Measurements from ENCODE around the gene ELL. TPM values are rescaled to one million over a fixed set of nuclear protein-coding genes. Genes with fewer than 3 reads are reported as not detected.
A peak's percentile ranks its signal among the peaks of the same experiment; 100 is the strongest.
"Not testable (repeated sequence)": the region's sequence is repeated elsewhere in the genome, so short reads cannot be mapped to it uniquely, and the experiment has no call there.

ELL gene
- total and polyA plus RNA-seq, 8 donors: 4.1 to 88.7 (median 11.2) TPM

GRCh38 chr19:18541992-18542940, 20.4 kb upstream of the ELL start:
- Histone ChIP-seq H3K27ac (peak overlapping the region; percentile 85 to 96 (median 91)), H3K27me3 (no peaks in the 10 kb centered on the region), H3K36me3 (peaks cover 25 to 44% (median 43%) of the 10 kb centered on the region in 4 donors), H3K4me3 (peak overlapping the region; percentile 75 to 93 (median 91)), H3K4me1 (peaks cover 9 to 27% (median 21%) of the 10 kb centered on the region in 4 donors), H3K9me3 (no peaks in the 10 kb centered on the region)
- no peak for TF ChIP-seq CTCF (IDR thresholded peaks at IDR 0.05)
- no peak for TF ChIP-seq POLR2A (IDR thresholded peaks at IDR 0.05)
- TF ChIP-seq POLR2AphosphoS5 (IDR thresholded peaks at IDR 0.05): no peak
- TF ChIP-seq EP300 (IDR thresholded peaks at IDR 0.05): no peak
- WGBS, 5 donors: 17 to 24% (median 20%) methylated on average over 11 of the region's 11 CpGs
- intact Hi-C loops (cut with DNase I; ENCODE audit: low total_unique reads): no loop called here
- no peak for DNase-seq

- 79 to 89% (median 87%) methylated on average over 17 to 21 of the region's 21 CpGs for WGBS, 5 donors
- DNase-seq: no peak
- Histone ChIP-seq H3K27ac (peak overlapping the region in 1 of 5 donors; percentile 96), H3K4me1 (peaks cover 9 to 27% (median 21%) of the 10 kb centered on the region in 4 donors), H3K27me3 (no peaks in the 10 kb centered on the region), H3K4me3 (no peak overlapping the region), H3K9me3 (no peaks in the 10 kb centered on the region), H3K36me3 (peaks cover 33 to 52% (median 51%) of the 10 kb centered on the region in 4 donors)
- TF ChIP-seq EP300 (IDR thresholded peaks at IDR 0.05) (no peak), POLR2AphosphoS5 (IDR thresholded peaks at IDR 0.05) (no peak), POLR2A (IDR thresholded peaks at IDR 0.05) (no peak), CTCF (IDR thresholded peaks at IDR 0.05) (no peak)
- intact Hi-C loops (cut with DNase I; ENCODE audit: low total_unique reads): no loop called here
These were observed 19.6 kb upstream of the ELL start for GRCh38 chr19:18541258-18541991.

GRCh38 chr19:18540200-18540599, 18.3 kb upstream of the ELL start:
- 85 to 100% (median 92%) methylated on average over 1 of the region's 1 CpG for WGBS, 5 donors

DNA sequence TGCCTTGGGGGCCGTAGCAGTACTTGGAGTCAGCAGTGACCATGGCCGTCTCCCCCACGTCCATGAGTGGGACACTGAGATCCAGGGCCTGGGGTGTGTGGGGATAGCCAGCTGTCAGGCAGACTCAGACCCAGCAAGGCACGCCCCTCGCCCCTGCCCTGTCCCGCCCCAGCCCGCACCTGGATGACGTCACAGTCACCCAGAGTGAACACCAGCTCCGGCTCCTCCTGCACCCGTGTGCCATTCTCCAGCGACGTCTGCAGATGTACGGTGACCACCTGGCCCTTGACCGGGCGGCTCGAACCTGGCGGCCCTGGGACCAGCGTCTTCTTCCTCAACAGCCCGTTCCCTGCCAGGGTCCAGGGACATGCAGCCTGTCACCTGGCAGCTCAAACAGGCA, 17.5 kb upstream of the ELL start:
- Histone ChIP-seq H3K36me3 (peaks cover 35 to 72% (median 71%) of the 10 kb centered on the region in 4 donors), H3K27ac (no peak overlapping the region)

More at GRCh38 chr19:18540200-18540599, 18.3 kb upstream of the ELL start:
- intact Hi-C loops (cut with DNase I; ENCODE audit: low total_unique reads); DNase-seq; H3K27me3 ChIP-seq; H3K9me3 ChIP-seq; H3K27ac ChIP-seq; H3K4me3 ChIP-seq: not testable (repeated sequence)
- Histone ChIP-seq H3K36me3 (peaks cover 35 to 64% (median 63%) of the 10 kb centered on the region in 4 donors), H3K4me1 (peaks cover 9 to 27% (median 21%) of the 10 kb centered on the region in 4 donors)

More for the DNA sequence above, 17.5 kb upstream of the ELL start:
- Histone ChIP-seq H3K9me3 (no peaks in the 10 kb centered on the region), H3K4me3 (no peak overlapping the region), H3K27me3 (no peaks in the 10 kb centered on the region), H3K4me1 (peaks cover 9 to 24% (median 21%) of the 10 kb centered on the region in 4 donors)
- intact Hi-C loops (cut with DNase I; ENCODE audit: low total_unique reads): no loop called here
- 92 to 98% (median 97%) methylated on average over 11 to 19 of the region's 19 CpGs for WGBS, 5 donors
- TF ChIP-seq CTCF (IDR thresholded peaks at IDR 0.05): no peak
- TF ChIP-seq EP300 (IDR thresholded peaks at IDR 0.05): no peak
- no peak for TF ChIP-seq POLR2A (IDR thresholded peaks at IDR 0.05)
- no peak for TF ChIP-seq POLR2AphosphoS5 (IDR thresholded peaks at IDR 0.05)
- DNase-seq: no peak
